Measurements from ENCODE around the gene APP.
"Not testable (repeated sequence)": the region's sequence is repeated elsewhere in the genome, so short reads cannot be mapped to it uniquely, and the experiment has no call there.

The APP gene

GRCh38 chr21:26020510-26020909 is 150.1 kb downstream of the APP start:
- TF ChIP-seq CTCF (IDR thresholded peaks at IDR 0.05; ENCODE audit: control insufficient read depth, extremely low read depth, insufficient read depth), result no peak
- no peak overlapping the region for H3K4me3 ChIP-seq (ENCODE audit: low read depth, low read length)
- DNase-seq (ENCODE audit: low read depth), result no peak

GRCh38 chr21:26020081-26020480 is 150.5 kb downstream of the APP start:
- DNase-seq (ENCODE audit: low read depth), result no peak
- H3K4me3 ChIP-seq (ENCODE audit: low read depth, low read length), result no peak overlapping the region
- no peak for TF ChIP-seq CTCF (IDR thresholded peaks at IDR 0.05; ENCODE audit: control insufficient read depth, extremely low read depth, insufficient read depth)

- no peak for TF ChIP-seq CTCF (IDR thresholded peaks at IDR 0.05; ENCODE audit: control insufficient read depth, extremely low read depth, insufficient read depth)
- no peak overlapping the region for H3K4me3 ChIP-seq (ENCODE audit: low read depth, low read length)
- no peak for DNase-seq (ENCODE audit: low read depth)
Observed at GRCh38 chr21:26019236-26019635, 151.3 kb downstream of the APP start.

- no peak overlapping the region for H3K4me3 ChIP-seq (ENCODE audit: low read depth, low read length)
- DNase-seq (ENCODE audit: low read depth), result no peak
- no peak for TF ChIP-seq CTCF (IDR thresholded peaks at IDR 0.05; ENCODE audit: control insufficient read depth, extremely low read depth, insufficient read depth)
Observed at GRCh38 chr21:26013970-26014369, 156.6 kb downstream of the APP start.

- not testable (repeated sequence) for DNase-seq (ENCODE audit: low read depth)
Observed at GRCh38 chr21:26012482-26012881, 158.1 kb downstream of the APP start.

GRCh38 chr21:26011292-26011940 is 159.2 kb downstream of the APP start:
- H3K4me3 ChIP-seq (ENCODE audit: low read depth, low read length), result no peak overlapping the region
- DNase-seq (ENCODE audit: low read depth), result no peak
- TF ChIP-seq CTCF (IDR thresholded peaks at IDR 0.05; ENCODE audit: control insufficient read depth, extremely low read depth, insufficient read depth), result no peak

More at GRCh38 chr21:26012482-26012881, 158.1 kb downstream of the APP start:
- not testable (repeated sequence) for H3K4me3 ChIP-seq (ENCODE audit: low read depth, low read length)

- DNase-seq (ENCODE audit: low read depth), result no peak
- no peak for TF ChIP-seq CTCF (IDR thresholded peaks at IDR 0.05; ENCODE audit: control insufficient read depth, extremely low read depth, insufficient read depth)
- no peak overlapping the region for H3K4me3 ChIP-seq (ENCODE audit: low read depth, low read length)
Observed at GRCh38 chr21:26007951-26008498, 162.5 kb downstream of the APP start.
